Hepatocyte (in vitro differentiated cells): ENCODE data around the gene SRM. TPM values are rescaled to one million over a fixed set of nuclear protein-coding genes. Genes with fewer than 3 reads are reported as not detected.
"Not testable (repeated sequence)": the region's sequence is repeated elsewhere in the genome, so short reads cannot be mapped to it uniquely, and the experiment has no call there.

Experiments used
- DNase-seq: peaks from one replicate; pipeline ENCODE4 v3.0.0-alpha.2; 2016; ENCODE audit warnings: low spot score
- H2AFZ ChIP-seq: fragments of 200-600 bp; sonication (generic); 2 replicates; pipeline ENCODE4 v1.6.0; 2016; ENCODE audit warnings: antibody characterized with exemption, mild to moderate bottlenecking
- H3K27ac ChIP-seq: fragments of 200-600 bp; sonication (generic); 2 replicates; pipeline ENCODE4 v1.5.1; 2016; ENCODE audit warnings: mild to moderate bottlenecking
- H3K27me3 ChIP-seq: fragments of 200-600 bp; sonication (generic); 2 replicates; pipeline ENCODE4 v1.6.1; 2016
- H3K36me3 ChIP-seq: fragments of 200-600 bp; sonication (generic); replicated peaks from 2 replicates; pipeline ENCODE4 v1.5.1; 2016; ENCODE audit warnings: low read depth; ENCODE audit not compliant: insufficient read depth
- H3K4me1 ChIP-seq: fragments of 200-600 bp; sonication (generic); 2 replicates; pipeline ENCODE4 v1.5.1; 2016; ENCODE audit warnings: mild to moderate bottlenecking, moderate library complexity; ENCODE audit not compliant: insufficient read depth
- H3K4me2 ChIP-seq: fragments of 200-600 bp; sonication (generic); 2 replicates; pipeline ENCODE4 v1.6.0; 2016
- H3K4me3 ChIP-seq: fragments of 200-600 bp; sonication (generic); 2 replicates; pipeline ENCODE4 v1.5.1; 2016; ENCODE audit warnings: mild to moderate bottlenecking
- H3K79me2 ChIP-seq: fragments of 200-600 bp; sonication (generic); 2 replicates; pipeline ENCODE4 v1.6.0; 2017; ENCODE audit warnings: mild to moderate bottlenecking
- H3K9me2 ChIP-seq: fragments of 200-600 bp; sonication (generic); replicated peaks from 2 replicates; pipeline ENCODE4 v1.6.0; 2017; ENCODE audit warnings: mild to moderate bottlenecking; ENCODE audit not compliant: insufficient read depth
- H3K9me3 ChIP-seq: fragments of 200-600 bp; sonication (generic); 2 replicates; pipeline ENCODE4 v1.5.1; 2016; ENCODE audit warnings: low read depth, mild to moderate bottlenecking
- H4K20me1 ChIP-seq: fragments of 200-600 bp; sonication (generic); 2 replicates; pipeline ENCODE4 v1.6.0; 2016; ENCODE audit warnings: mild to moderate bottlenecking; ENCODE audit not compliant: insufficient read depth, poor library complexity, severe bottlenecking
- CTCF ChIP-seq: fragments of 200-600 bp; sonication (generic); IDR thresholded peaks from 2 replicates; pipeline ENCODE4 v1.5.1; 2016; ENCODE audit warnings: antibody characterized with exemption, mild to moderate bottlenecking; ENCODE audit not compliant: poor library complexity
- EZH2 ChIP-seq: fragments of 200-600 bp; sonication (generic); IDR thresholded peaks from 2 replicates; pipeline ENCODE4 v1.6.1; 2016; ENCODE audit warnings: antibody characterized with exemption, mild to moderate bottlenecking, borderline replicate concordance
- EZH2phosphoT487 ChIP-seq: fragments of 200-600 bp; sonication (generic); IDR thresholded peaks from one replicate; pipeline ENCODE4 v1.6.1; 2018; ENCODE audit warnings: antibody characterized with exemption, mild to moderate bottlenecking, low read depth, moderate library complexity; ENCODE audit not compliant: unreplicated experiment, severe bottlenecking
- WGBS: methylation state at CpG from one replicate; pipeline ENCODE4 v1.1.6; 2016; ENCODE audit warnings: low lambda C conversion rate; ENCODE audit errors: missing lambda C conversion rate; 5-methylcytosine and 5-hydroxymethylcytosine counted together
- polyA plus RNA-seq: library from polyadenylated mRNA; unstranded; fragments of >200 nt; fragmentation: Nextera tagmentation; extraction: Ambion mirVana; gene quantifications from 2 replicates; pipeline ENCODE4 v1.2.1, GENCODE V29; 2016
- total RNA-seq: library from RNA; depleted of rRNA; stranded (reverse); fragments of >200 nt; gene quantifications from 2 replicates; pipeline ENCODE4 v1.2.3, GENCODE V29; 2014

The SRM gene
- total and polyA plus RNA-seq, 2 experiments from 2014 or later, result 22.7 to 186 TPM

GRCh38 chr1:11051781-11052511, 7.9 kb downstream of the SRM start:
- Histone ChIP-seq H4K20me1 (no peaks in the 10 kb centered on the region), H3K4me3 (no peak overlapping the region), H3K79me2 (no peaks in the 10 kb centered on the region), H3K4me2 (no peak overlapping the region), H3K36me3 (no peaks in the 10 kb centered on the region), H3K9me2 (no peaks in the 10 kb centered on the region), H3K27ac (no peak overlapping the region), H3K4me1 (no peaks in the 10 kb centered on the region), H2AFZ (no peak overlapping the region), H3K9me3 (no peaks in the 10 kb centered on the region), H3K27me3 (no peaks in the 10 kb centered on the region)
- no peak for DNase-seq
- WGBS, result 56% methylated on average over 19 of the region's 19 CpGs
- TF ChIP-seq EZH2 (no peak), EZH2phosphoT487 (no peak), CTCF (no peak)

GRCh38 chr1:11051121-11051520, 8.7 kb downstream of the SRM start:
- H3K36me3 ChIP-seq, H4K20me1 ChIP-seq, H3K27ac ChIP-seq, H2AFZ ChIP-seq, H3K27me3 ChIP-seq, DNase-seq, H3K4me2 ChIP-seq, H3K9me2 ChIP-seq, H3K79me2 ChIP-seq, H3K9me3 ChIP-seq, H3K4me1 ChIP-seq, H3K4me3 ChIP-seq: not testable (repeated sequence)
- WGBS, result 89% methylated on average over 10 of the region's 10 CpGs

GRCh38 chr1:11046625-11047365, 13.0 kb downstream of the SRM start, which contains the start of gene MASP2:
Gene MASP2 (minus strand): TSS chr1:11047239. CDS start chr1:11047207, 32 bp downstream.
- no peaks in the 10 kb centered on the region for H3K4me1 ChIP-seq
- no peak within 1 kb of the TSS for H3K4me3 ChIP-seq
- no peaks in the 10 kb centered on the region for H3K36me3 ChIP-seq
- H3K4me2 ChIP-seq, result no peak within 1 kb of the TSS
- H3K9me2 ChIP-seq, result no peaks in the 10 kb centered on the region
- H3K27ac ChIP-seq, result no peak within 1 kb of the TSS
- no peaks in the 10 kb centered on the region for H3K79me2 ChIP-seq
- WGBS, result 90% methylated on average over 26 of the region's 28 CpGs
- H3K27me3 ChIP-seq, result no peaks in the 10 kb centered on the region
- no peak for DNase-seq
- H2AFZ ChIP-seq, result no peak within 1 kb of the TSS
- no peaks in the 10 kb centered on the region for H3K9me3 ChIP-seq
- no peaks in the 10 kb centered on the region for H4K20me1 ChIP-seq
- TF ChIP-seq EZH2phosphoT487 (no peak), EZH2 (no peak), CTCF (no peak)

GRCh38 chr1:11046270-11046566, 13.6 kb downstream of the SRM start:
- H3K9me3 ChIP-seq, result no peaks in the 10 kb centered on the region
- no peak for TF ChIP-seq EZH2phosphoT487
- no peak for TF ChIP-seq EZH2
- TF ChIP-seq CTCF, result no peak
- no peaks in the 10 kb centered on the region for H3K4me1 ChIP-seq
- no peaks in the 10 kb centered on the region for H3K27me3 ChIP-seq
- no peak overlapping the region for H2AFZ ChIP-seq
- DNase-seq, result no peak
- no peaks in the 10 kb centered on the region for H3K36me3 ChIP-seq
- no peaks in the 10 kb centered on the region for H4K20me1 ChIP-seq
- H3K79me2 ChIP-seq, result no peaks in the 10 kb centered on the region
- no peak overlapping the region for H3K27ac ChIP-seq
- 93% methylated on average over 8 of the region's 8 CpGs for WGBS
- H3K4me3 ChIP-seq, result no peak overlapping the region
- no peak overlapping the region for H3K4me2 ChIP-seq
- H3K9me2 ChIP-seq, result no peaks in the 10 kb centered on the region
